ENCODE results near the gene ERP44.

- TF ChIP-seq ELF4 (IDR thresholded peaks at IDR 0.05) (no peak), NFRKB (IDR thresholded peaks at IDR 0.05) (no peak), BHLHE40 (IDR thresholded peaks at IDR 0.05; ENCODE audit: borderline replicate concordance) (no peak), CTBP1 (IDR thresholded peaks at IDR 0.05; ENCODE audit: borderline replicate concordance) (no peak)
Observed at GRCh38 chr9:100020121-100020795, 78.5 kb downstream of the ERP44 start.

Measured in HEK293T (cell line).